Loucy (cell line): ENCODE data around the gene DDR2.

ENCODE experiments used
- EZH2phosphoT487 ChIP-seq: fragments of 200-600 bp; IDR thresholded peaks from 2 replicates; pipeline ENCODE4 v1.6.1; 2018; ENCODE audit warnings: antibody characterized with exemption, mild to moderate bottlenecking, moderate library complexity, borderline replicate concordance
- TF ChIP-seq, protein P1 (sequence below): fragments of 200-600 bp; sonication (generic); conservative IDR thresholded peaks from 2 replicates; pipeline ENCODE4 v1.5.1; 2014; ENCODE audit warnings: mild to moderate bottlenecking, antibody characterized with exemption, low read length

DNA sequence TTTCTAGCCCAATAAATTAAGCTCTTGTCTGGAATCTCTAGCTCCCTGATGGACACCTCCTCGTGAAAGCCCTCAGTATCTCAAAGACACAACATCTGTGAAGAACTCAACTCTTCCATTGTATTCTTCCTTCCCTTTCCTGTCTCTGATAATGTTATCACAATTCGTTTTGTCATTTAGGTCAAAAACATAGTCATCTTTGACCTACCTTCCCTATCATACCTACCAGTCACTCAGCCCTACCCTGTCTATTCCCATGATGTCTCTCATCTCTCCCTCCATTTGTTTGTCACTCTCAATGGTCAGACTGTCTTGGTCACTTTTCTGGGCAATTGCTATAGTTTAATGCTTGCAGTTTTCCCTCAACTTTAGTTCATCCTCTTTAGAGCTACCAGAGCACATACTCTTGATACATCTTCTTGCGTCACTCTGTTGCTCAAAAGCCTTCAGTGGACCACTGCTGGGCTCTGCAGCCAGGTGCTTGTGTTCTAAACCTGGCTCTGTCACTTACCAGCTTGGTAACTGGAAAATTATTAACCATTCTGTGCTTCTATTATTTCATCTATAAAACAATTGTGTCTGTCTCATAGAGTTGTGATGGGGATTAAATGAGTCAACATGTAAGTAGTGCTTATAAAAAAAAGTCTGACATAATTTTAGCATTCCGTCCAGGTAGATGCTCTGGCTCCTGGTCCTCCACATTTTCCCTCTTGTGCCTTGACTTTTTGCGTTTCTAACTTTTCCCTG lies 39.6 kb downstream of the DDR2 start:
- TF ChIP-seq, protein P1, sequence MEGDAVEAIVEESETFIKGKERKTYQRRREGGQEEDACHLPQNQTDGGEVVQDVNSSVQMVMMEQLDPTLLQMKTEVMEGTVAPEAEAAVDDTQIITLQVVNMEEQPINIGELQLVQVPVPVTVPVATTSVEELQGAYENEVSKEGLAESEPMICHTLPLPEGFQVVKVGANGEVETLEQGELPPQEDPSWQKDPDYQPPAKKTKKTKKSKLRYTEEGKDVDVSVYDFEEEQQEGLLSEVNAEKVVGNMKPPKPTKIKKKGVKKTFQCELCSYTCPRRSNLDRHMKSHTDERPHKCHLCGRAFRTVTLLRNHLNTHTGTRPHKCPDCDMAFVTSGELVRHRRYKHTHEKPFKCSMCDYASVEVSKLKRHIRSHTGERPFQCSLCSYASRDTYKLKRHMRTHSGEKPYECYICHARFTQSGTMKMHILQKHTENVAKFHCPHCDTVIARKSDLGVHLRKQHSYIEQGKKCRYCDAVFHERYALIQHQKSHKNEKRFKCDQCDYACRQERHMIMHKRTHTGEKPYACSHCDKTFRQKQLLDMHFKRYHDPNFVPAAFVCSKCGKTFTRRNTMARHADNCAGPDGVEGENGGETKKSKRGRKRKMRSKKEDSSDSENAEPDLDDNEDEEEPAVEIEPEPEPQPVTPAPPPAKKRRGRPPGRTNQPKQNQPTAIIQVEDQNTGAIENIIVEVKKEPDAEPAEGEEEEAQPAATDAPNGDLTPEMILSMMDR: no peak
- TF ChIP-seq EZH2phosphoT487: no peak
